A673 (cell line): ENCODE results near the gene SLC19A1.

Experiments
- CTCF ChIP-seq: fragments of 300-800, 200-600 bp; sonication (generic); conservative IDR thresholded peaks from 2 replicates; pipeline ENCODE4 v1.5.1; 2017; ENCODE audit warnings: low read depth, mild to moderate bottlenecking, antibody characterized with exemption, low read length, moderate library complexity, mixed read lengths
- EZH2 ChIP-seq: fragments of 200-600 bp; sonication (generic); IDR thresholded peaks from 2 replicates; pipeline ENCODE4 v1.6.1; 2017; ENCODE audit warnings: borderline replicate concordance, low read depth, mild to moderate bottlenecking, mixed read lengths, antibody characterized with exemption, low read length; ENCODE audit not compliant: poor library complexity, severe bottlenecking

- TF ChIP-seq CTCF (no peak), EZH2 (no peak)
Measured at GRCh38 chr21:45556302-45556644, 14.0 kb upstream of the SLC19A1 start.
